B cell (primary cell): Measurements from ENCODE around the gene NTSR2. TPM values are rescaled to one million over a fixed set of nuclear protein-coding genes. Genes with fewer than 3 reads are reported as not detected.

Experiments
- ATAC-seq: fragments of 200-7000 bp; cut with Tn5 transposase; one replicate; pipeline ENCODE4 v1.10.0; 2021; ENCODE audit warnings: low read depth, mild to moderate bottlenecking, moderate number of reproducible peaks, moderate library complexity
- CTCF ChIA-PET: fragments of 350-600 bp; sonication (Branson Sonifier 250); formaldehyde crosslinking; loops from one replicate; lab custom pipeline; 2021; ENCODE audit warnings: antibody characterized with exemption, inconsistent platforms; lab: Charles Lee
- POLR2A ChIA-PET: fragments of 350-600 bp; sonication (Branson Sonifier 250); formaldehyde crosslinking; loops from one replicate; lab custom pipeline; 2021; ENCODE audit warnings: antibody characterized with exemption; lab: Charles Lee
- DNase-seq: peaks from one replicate; pipeline ENCODE4 v3.0.0; 2013
- H2AFZ ChIP-seq: 2 replicates; pipeline ENCODE4 v1.6.1; 2012; ENCODE audit warnings: mild to moderate bottlenecking, low read depth, low read length; ENCODE audit not compliant: insufficient read depth, poor library complexity, severe bottlenecking
- H3K27ac ChIP-seq, 2 donors: 1 replicate in 1 of 2; 2 replicates in 1 of 2; pipeline ENCODE4 v1.5.1; 2012 to 2013; ENCODE audit warnings: low read length in 2 of 2, mild to moderate bottlenecking in 2 of 2, moderate library complexity in 1 of 2
- H3K27me3 ChIP-seq, 4 experiments: fragments of 200-600 bp in 1 of 4; sonication (generic) in 1 of 4; replicated peaks in 1 of 4; 1 replicate in 2 of 4; 2 replicates in 2 of 4; pipeline versions ENCODE4 v1.6.1 to v1.7.0; 2013 to 2016; ENCODE audit warnings: low read length in 3 of 4, mild to moderate bottlenecking in 2 of 4, mixed read lengths in 1 of 4, moderate library complexity in 1 of 4; ENCODE audit not compliant: insufficient read depth in 4 of 4, control insufficient read depth in 3 of 4; ENCODE audit errors: control extremely low read depth in 1 of 4
- H3K36me3 ChIP-seq, 2 experiments: replicated peaks in 1 of 2; 1 replicate in 1 of 2; 2 replicates in 1 of 2; pipeline versions ENCODE4 v1.6.1 to v1.7.1; 2013; ENCODE audit warnings: low read length in 1 of 2; ENCODE audit not compliant: insufficient read depth in 2 of 2, control insufficient read depth in 1 of 2; ENCODE audit errors: control extremely low read depth in 1 of 2, extremely low read depth in 1 of 2
- H3K4me1 ChIP-seq, 2 donors: fragments of 200-600 bp in 1 of 2; sonication (generic) in 1 of 2; 1 replicate in 1 of 2; 2 replicates in 1 of 2; pipeline versions ENCODE4 v1.5.1 to v1.6.1; 2013 to 2017; ENCODE audit warnings: low read length in 2 of 2; ENCODE audit not compliant: control insufficient read depth in 2 of 2, insufficient read depth in 2 of 2
- H3K4me2 ChIP-seq: replicated peaks from 2 replicates; pipeline ENCODE3; 2012; ENCODE audit warnings: mild to moderate bottlenecking, low read depth, low read length; ENCODE audit not compliant: poor library complexity, severe bottlenecking
- H3K4me3 ChIP-seq, 5 experiments: fragments of 200-600 bp in 1 of 5; sonication (generic) in 1 of 5; 1 replicate in 3 of 5; 2 replicates in 2 of 5; pipeline versions ENCODE4 v1.5.1 to v1.7.0; 2011 to 2016; ENCODE audit warnings: low read length in 4 of 5, mild to moderate bottlenecking in 4 of 5, low read depth in 2 of 5, control low read depth in 1 of 5, moderate library complexity in 1 of 5; ENCODE audit not compliant: insufficient read depth in 1 of 5; ENCODE audit errors: control extremely low read depth in 1 of 5, extremely low read depth in 1 of 5
- H3K79me2 ChIP-seq: fragments of 200-600 bp; sonication (generic); one replicate; pipeline ENCODE4 v1.6.0; 2016; ENCODE audit warnings: low read length; ENCODE audit not compliant: control insufficient read depth, insufficient read depth
- H3K9ac ChIP-seq: fragments of 200-600 bp; sonication (generic); 2 replicates; pipeline ENCODE4 v1.6.1; 2017; ENCODE audit warnings: mild to moderate bottlenecking, low read length, moderate library complexity
- H3K9me3 ChIP-seq, 3 donors: one replicate each; pipeline versions ENCODE4 v1.6.1 to v1.7.1; 2013; ENCODE audit warnings: low read length in 2 of 3; ENCODE audit not compliant: control insufficient read depth in 2 of 3, insufficient read depth in 1 of 3; ENCODE audit errors: control extremely low read depth in 1 of 3
- H4K20me1 ChIP-seq: 2 replicates; pipeline ENCODE4 v1.6.0; 2012; ENCODE audit warnings: mild to moderate bottlenecking, low read length; ENCODE audit not compliant: insufficient read depth, control insufficient read depth, poor library complexity, severe bottlenecking
- H3K27ac Mint-ChIP-seq: one replicate; pipeline ENCODE4 v1.8.0; 2021; ENCODE audit warnings: mixed read lengths
- H3K27me3 Mint-ChIP-seq: one replicate; pipeline ENCODE4 v1.8.0; 2021; ENCODE audit warnings: mixed read lengths
- H3K4me1 Mint-ChIP-seq: one replicate; pipeline ENCODE4 v1.8.0; 2021; ENCODE audit warnings: mixed read lengths
- H3K4me3 Mint-ChIP-seq: one replicate; pipeline ENCODE4 v1.8.0; 2021; ENCODE audit warnings: mixed read lengths
- H3K9me3 Mint-ChIP-seq: one replicate; pipeline ENCODE4 v1.8.0; 2022; ENCODE audit warnings: mixed read lengths; ENCODE audit not compliant: insufficient read depth
- EZH2 ChIP-seq: IDR thresholded peaks from 2 replicates; pipeline ENCODE4 v1.6.1; 2012; ENCODE audit warnings: borderline replicate concordance, low read depth, mild to moderate bottlenecking, moderate library complexity, low read length; ENCODE audit not compliant: insufficient read depth, poor library complexity, severe bottlenecking
- WGBS: methylation state at CpG from one replicate; pipeline ENCODE4 v1.1.5; 2013; ENCODE audit warnings: missing lambda C conversion rate; ENCODE audit not compliant: insufficient coverage; 5-methylcytosine and 5-hydroxymethylcytosine counted together
- intact Hi-C: fragments of 100-400 bp; cut with micrococcal nuclease; formaldehyde crosslinking; loops from one replicate; pipeline ENCODE4 v1.10.0; 2022
- polyA plus RNA-seq: library from polyadenylated mRNA; depleted of rRNA; stranded (reverse); fragments of >200 nt; gene quantifications from 2 replicates; pipeline ENCODE4 v1.2.3, GENCODE V29; 2012
- total RNA-seq, 2 donors: library from RNA; stranded (reverse); fragments of 120-200 nt in 1 of 2; gene quantifications; 1 replicate in 1 of 2; 2 replicates in 1 of 2; pipeline versions ENCODE4 v1.2.3 to v1.2.4, GENCODE V29; 2013 to 2022
- TF ChIP-seq, protein P1 (sequence below): fragments of 200-600 bp; IDR thresholded peaks from one replicate; pipeline ENCODE4 v1.8.0; 2022; ENCODE audit warnings: antibody characterized with exemption, mild to moderate bottlenecking

Gene NTSR2
- total and polyA plus RNA-seq, 2 donors (not counting 1 experiment from before 2014, with no cell fraction given): not detected

DNA sequence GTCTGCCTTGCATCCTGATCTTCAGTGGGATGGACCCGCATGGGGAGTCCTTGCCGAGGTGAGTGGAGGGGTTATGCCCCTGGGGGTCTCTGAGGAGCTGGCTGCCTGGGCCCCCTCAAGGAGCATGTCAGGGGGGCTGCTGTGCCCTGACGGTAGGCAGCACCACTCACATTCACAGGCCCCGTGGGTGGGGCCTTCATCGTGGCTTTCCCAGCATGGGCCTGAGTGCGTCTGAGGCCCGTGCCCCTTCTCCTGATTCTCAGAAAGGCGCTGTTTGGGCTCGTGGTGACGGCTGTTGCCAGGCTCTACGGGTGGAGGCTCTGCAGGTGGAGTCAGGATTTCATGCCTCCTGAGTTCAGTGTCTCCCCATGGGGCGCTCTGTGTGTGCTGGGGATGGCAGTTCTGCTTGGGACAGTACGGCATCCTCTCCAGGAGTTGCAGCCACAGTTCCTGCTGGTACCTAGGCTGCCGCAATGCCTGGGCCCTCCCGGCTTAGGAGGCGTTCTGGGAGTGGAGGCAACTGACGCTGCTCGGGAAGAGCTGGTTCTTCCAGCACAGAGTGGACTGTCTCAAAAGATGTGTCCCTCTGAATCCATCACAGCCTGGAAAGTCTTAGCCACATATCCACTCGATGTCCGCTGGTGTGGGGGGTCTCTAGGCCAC lies 57.3 kb downstream of the NTSR2 start:
- no peak overlapping the region for H2AFZ ChIP-seq
- no peaks in the 10 kb centered on the region for H3K36me3 ChIP-seq
- no peak overlapping the region for H3K9ac ChIP-seq
- H3K4me3 ChIP-seq: no peak overlapping the region
- TF ChIP-seq EZH2: no peak
- TF ChIP-seq, protein P1, sequence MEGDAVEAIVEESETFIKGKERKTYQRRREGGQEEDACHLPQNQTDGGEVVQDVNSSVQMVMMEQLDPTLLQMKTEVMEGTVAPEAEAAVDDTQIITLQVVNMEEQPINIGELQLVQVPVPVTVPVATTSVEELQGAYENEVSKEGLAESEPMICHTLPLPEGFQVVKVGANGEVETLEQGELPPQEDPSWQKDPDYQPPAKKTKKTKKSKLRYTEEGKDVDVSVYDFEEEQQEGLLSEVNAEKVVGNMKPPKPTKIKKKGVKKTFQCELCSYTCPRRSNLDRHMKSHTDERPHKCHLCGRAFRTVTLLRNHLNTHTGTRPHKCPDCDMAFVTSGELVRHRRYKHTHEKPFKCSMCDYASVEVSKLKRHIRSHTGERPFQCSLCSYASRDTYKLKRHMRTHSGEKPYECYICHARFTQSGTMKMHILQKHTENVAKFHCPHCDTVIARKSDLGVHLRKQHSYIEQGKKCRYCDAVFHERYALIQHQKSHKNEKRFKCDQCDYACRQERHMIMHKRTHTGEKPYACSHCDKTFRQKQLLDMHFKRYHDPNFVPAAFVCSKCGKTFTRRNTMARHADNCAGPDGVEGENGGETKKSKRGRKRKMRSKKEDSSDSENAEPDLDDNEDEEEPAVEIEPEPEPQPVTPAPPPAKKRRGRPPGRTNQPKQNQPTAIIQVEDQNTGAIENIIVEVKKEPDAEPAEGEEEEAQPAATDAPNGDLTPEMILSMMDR: no peak
- peaks cover 4% of the 10 kb centered on the region for H3K27me3 Mint-ChIP-seq
- no peaks in the 10 kb centered on the region for H3K9me3 Mint-ChIP-seq
- no peak overlapping the region for H3K27ac Mint-ChIP-seq
- 87% methylated on average over 20 of the region's 20 CpGs for WGBS
- no peaks in the 10 kb centered on the region for H3K4me1 ChIP-seq
- CTCF ChIA-PET: no interaction called here
- POLR2A ChIA-PET: no interaction called here
- DNase-seq (no peak), ATAC-seq (no peak)
- peaks cover 0 to 2% (median 0%) of the 10 kb centered on the region in 4 experiments for H3K27me3 ChIP-seq
- H3K9me3 ChIP-seq: no peaks in the 10 kb centered on the region
- no peak overlapping the region for H3K4me2 ChIP-seq
- H3K27ac ChIP-seq: no peak overlapping the region
- intact Hi-C loops: no loop called here
- no peaks in the 10 kb centered on the region for H3K79me2 ChIP-seq
- H3K4me3 Mint-ChIP-seq: no peak overlapping the region
- no peaks in the 10 kb centered on the region for H3K4me1 Mint-ChIP-seq
- H4K20me1 ChIP-seq: no peaks in the 10 kb centered on the region

DNA sequence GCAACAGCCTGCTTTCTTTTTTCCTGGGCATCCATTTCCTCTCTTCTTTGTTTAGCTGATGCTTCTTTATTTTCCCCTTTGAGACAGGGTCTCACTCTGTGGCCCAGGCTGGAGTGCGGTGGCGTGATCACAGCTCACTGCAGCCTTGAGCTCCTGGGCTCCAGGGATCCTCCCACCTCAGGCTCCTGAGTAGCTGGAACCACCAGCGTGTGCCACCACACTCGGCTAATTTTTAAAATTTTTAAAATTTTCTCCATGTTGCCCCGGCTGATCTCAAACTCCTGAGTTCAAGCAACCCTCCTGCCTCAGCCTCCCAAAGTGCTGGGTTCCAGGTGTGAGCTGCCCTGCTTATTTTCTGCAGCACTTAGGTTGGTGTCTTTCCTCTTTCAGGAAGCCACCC lies 58.7 kb downstream of the NTSR2 start:
- TF ChIP-seq EZH2: no peak
- TF ChIP-seq, protein P1: no peak
- DNase-seq (no peak), ATAC-seq (no peak)
- no peaks in the 10 kb centered on the region for H3K9me3 ChIP-seq
- Mint-ChIP-seq H3K27ac (no peak overlapping the region), H3K9me3 (no peaks in the 10 kb centered on the region), H3K27me3 (peaks cover 4% of the 10 kb centered on the region), H3K4me3 (no peak overlapping the region), H3K4me1 (no peaks in the 10 kb centered on the region)
- H3K4me3 ChIP-seq: no peak overlapping the region
- H4K20me1 ChIP-seq: no peaks in the 10 kb centered on the region
- ChIA-PET CTCF (no interaction called here), POLR2A (no interaction called here)
- H3K36me3 ChIP-seq: no peaks in the 10 kb centered on the region
- intact Hi-C loops: no loop called here
- 98% methylated on average over 5 of the region's 5 CpGs for WGBS
- peaks cover 0 to 2% (median 0%) of the 10 kb centered on the region in 4 experiments for H3K27me3 ChIP-seq
- no peak overlapping the region for H2AFZ ChIP-seq
- H3K4me1 ChIP-seq: no peaks in the 10 kb centered on the region
- no peaks in the 10 kb centered on the region for H3K79me2 ChIP-seq
- H3K9ac ChIP-seq: no peak overlapping the region
- H3K4me2 ChIP-seq: no peak overlapping the region
- no peak overlapping the region for H3K27ac ChIP-seq
